HG03135 (cell line): ENCODE results near the gene BIRC3.

ENCODE experiments used
- ATAC-seq: cut with Tn5 transposase; IDR thresholded peaks from one replicate; pipeline ENCODE4 v1.9.1; 2021; ENCODE audit warnings: mild to moderate bottlenecking, moderate library complexity; ENCODE audit not compliant: unreplicated experiment

BIRC3 gene

GRCh38 chr11:102317099-102317767 is at the start of gene BIRC3:
BIRC3 (plus strand) TSS chr11:102317484; CDS start chr11:102324510, 7,026 bp downstream.
- peak; percentile 84 for ATAC-seq

GRCh38 chr11:102267609-102268008 is 49.7 kb upstream of the BIRC3 start:
- no peak for ATAC-seq

- peak; percentile 95 for ATAC-seq
Observed at GRCh38 chr11:102268083-102268984, 49.0 kb upstream of the BIRC3 start.

GRCh38 chr11:102268985-102269470 is 48.3 kb upstream of the BIRC3 start:
- ATAC-seq: no peak

- ATAC-seq: no peak
Observed at GRCh38 chr11:102269927-102270326, 47.4 kb upstream of the BIRC3 start.

- no peak for ATAC-seq
Observed at GRCh38 chr11:102272047-102272824, 45.0 kb upstream of the BIRC3 start.

GRCh38 chr11:102274628-102275027 is 42.7 kb upstream of the BIRC3 start:
- no peak for ATAC-seq

GRCh38 chr11:102276362-102276761 is 40.9 kb upstream of the BIRC3 start:
- ATAC-seq: no peak

- no peak for ATAC-seq
Observed at GRCh38 chr11:102276783-102277182, 40.5 kb upstream of the BIRC3 start.

GRCh38 chr11:102279641-102280170 is 37.6 kb upstream of the BIRC3 start:
- ATAC-seq: peak; percentile 97

- ATAC-seq: no peak
Observed at GRCh38 chr11:102280245-102280833, 36.9 kb upstream of the BIRC3 start.

GRCh38 chr11:102283116-102283485 is 34.2 kb upstream of the BIRC3 start:
- no peak for ATAC-seq

- no peak for ATAC-seq
Observed at GRCh38 chr11:102284008-102284407, 33.3 kb upstream of the BIRC3 start.

- no peak for ATAC-seq
Observed at GRCh38 chr11:102286292-102286691, 31.0 kb upstream of the BIRC3 start.

- ATAC-seq: peak; percentile 89
Observed at GRCh38 chr11:102287964-102288724, 29.1 kb upstream of the BIRC3 start.

GRCh38 chr11:102288725-102289083 is 28.6 kb upstream of the BIRC3 start:
- ATAC-seq: no peak

- ATAC-seq: no peak
Observed at GRCh38 chr11:102289592-102289991, 27.7 kb upstream of the BIRC3 start.

- ATAC-seq: no peak
Observed at GRCh38 chr11:102291831-102292230, 25.5 kb upstream of the BIRC3 start.

- no peak for ATAC-seq
Observed at GRCh38 chr11:102292933-102293332, 24.4 kb upstream of the BIRC3 start.
